T-helper 2 cell treated with Interferon-gamma antibody and Interleukin-4, amounts not matched to agents 5 μg/mL and 100 μg/mL, for 36 hours (primary cell): ENCODE results near the gene ARHGAP28.

Experiments used
- DNase-seq: peaks from one replicate; pipeline ENCODE4 v3.0.0; 2021; ENCODE audit warnings: low spot score
- H3K27ac Mint-ChIP-seq: one replicate; pipeline ENCODE4 v1.8.0; 2021; ENCODE audit warnings: mild to moderate bottlenecking, mixed read lengths
- H3K27me3 Mint-ChIP-seq: one replicate; pipeline ENCODE4 v1.8.0; 2021; ENCODE audit warnings: low read depth, mixed read lengths
- H3K36me3 Mint-ChIP-seq: one replicate; pipeline ENCODE4 v1.8.0; 2021; ENCODE audit warnings: low read depth, mixed read lengths
- H3K4me1 Mint-ChIP-seq: one replicate; pipeline ENCODE4 v1.8.0; 2021; ENCODE audit warnings: low read depth, mixed read lengths
- H3K4me3 Mint-ChIP-seq: one replicate; pipeline ENCODE4 v1.8.0; 2022; ENCODE audit warnings: mild to moderate bottlenecking, moderate library complexity, mixed read lengths
- H3K9me3 Mint-ChIP-seq: one replicate; pipeline ENCODE4 v1.8.0; 2021; ENCODE audit warnings: mixed read lengths

ARHGAP28 gene

DNA sequence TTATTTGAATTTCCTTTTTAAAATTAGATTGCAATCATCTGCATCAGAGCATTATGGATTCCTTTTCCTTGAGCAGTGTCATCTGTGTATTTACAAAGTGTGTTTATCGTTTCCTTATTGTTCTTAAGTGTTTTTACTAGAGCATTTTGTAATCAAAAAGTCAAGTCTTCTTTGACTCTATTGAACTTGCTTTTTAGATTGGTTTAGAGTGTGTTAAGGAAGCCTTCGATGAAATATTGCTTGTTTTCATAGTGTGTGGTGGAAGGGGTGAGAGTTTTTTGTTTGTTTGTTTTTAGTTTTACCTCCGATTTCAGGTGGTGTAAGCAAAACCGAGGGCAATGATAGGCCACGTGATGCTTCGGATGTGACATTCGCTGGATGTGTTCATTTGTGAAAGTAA, 45.7 kb downstream of the ARHGAP28 start:
- no peaks in the 10 kb centered on the region for H3K36me3 Mint-ChIP-seq
- no peak overlapping the region for H3K27ac Mint-ChIP-seq
- no peak for DNase-seq
- no peaks in the 10 kb centered on the region for H3K27me3 Mint-ChIP-seq
- no peaks in the 10 kb centered on the region for H3K4me1 Mint-ChIP-seq
- H3K4me3 Mint-ChIP-seq: no peak overlapping the region
- H3K9me3 Mint-ChIP-seq: peaks cover 4% of the 10 kb centered on the region

DNA sequence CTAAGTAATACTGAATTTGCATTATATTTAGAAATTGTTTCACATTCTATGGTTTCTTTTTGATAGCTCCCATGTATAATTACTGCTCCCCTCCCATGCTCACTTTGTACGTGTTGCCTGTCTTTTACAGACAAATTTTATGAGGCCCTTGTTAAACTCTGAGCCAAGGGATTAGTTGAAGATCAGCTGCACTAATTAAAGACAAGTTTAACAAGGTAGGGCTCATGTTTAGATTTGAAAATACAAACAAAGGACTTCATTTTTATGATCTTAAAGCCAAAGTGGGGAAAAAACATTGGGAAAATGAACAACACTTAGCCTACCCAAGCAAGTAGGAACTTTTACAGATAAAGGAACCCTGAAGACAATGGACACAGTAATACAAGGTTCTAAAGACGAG, 46.2 kb downstream of the ARHGAP28 start:
- Mint-ChIP-seq H3K4me1 (no peaks in the 10 kb centered on the region), H3K36me3 (no peaks in the 10 kb centered on the region), H3K27ac (no peak overlapping the region), H3K9me3 (peaks cover 4% of the 10 kb centered on the region), H3K27me3 (no peaks in the 10 kb centered on the region), H3K4me3 (no peak overlapping the region)
- DNase-seq: no peak

DNA sequence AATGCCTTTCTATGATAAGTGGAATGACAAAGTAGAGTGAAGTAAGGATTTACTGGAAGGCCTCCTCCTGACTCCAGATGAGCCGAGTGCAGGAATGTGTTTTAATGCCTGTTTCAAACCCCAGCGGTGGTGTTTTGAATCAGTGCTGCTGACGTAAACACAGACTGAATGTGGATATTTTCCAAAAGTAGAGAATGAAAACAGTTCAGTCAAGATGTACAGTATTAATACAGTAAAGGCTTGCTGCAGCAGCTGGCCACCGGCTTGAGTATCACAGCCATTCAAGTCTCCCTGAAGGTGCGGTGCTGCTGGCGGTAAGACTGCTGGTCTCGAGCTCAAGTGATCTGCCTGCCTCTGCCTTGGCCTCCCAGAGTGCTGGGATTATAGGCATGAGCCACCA, 46.7 kb downstream of the ARHGAP28 start:
- no peak for DNase-seq
- no peaks in the 10 kb centered on the region for H3K4me1 Mint-ChIP-seq
- H3K27ac Mint-ChIP-seq: no peak overlapping the region
- no peaks in the 10 kb centered on the region for H3K36me3 Mint-ChIP-seq
- no peaks in the 10 kb centered on the region for H3K27me3 Mint-ChIP-seq
- H3K4me3 Mint-ChIP-seq: no peak overlapping the region
- H3K9me3 Mint-ChIP-seq: peaks cover 4% of the 10 kb centered on the region

DNA sequence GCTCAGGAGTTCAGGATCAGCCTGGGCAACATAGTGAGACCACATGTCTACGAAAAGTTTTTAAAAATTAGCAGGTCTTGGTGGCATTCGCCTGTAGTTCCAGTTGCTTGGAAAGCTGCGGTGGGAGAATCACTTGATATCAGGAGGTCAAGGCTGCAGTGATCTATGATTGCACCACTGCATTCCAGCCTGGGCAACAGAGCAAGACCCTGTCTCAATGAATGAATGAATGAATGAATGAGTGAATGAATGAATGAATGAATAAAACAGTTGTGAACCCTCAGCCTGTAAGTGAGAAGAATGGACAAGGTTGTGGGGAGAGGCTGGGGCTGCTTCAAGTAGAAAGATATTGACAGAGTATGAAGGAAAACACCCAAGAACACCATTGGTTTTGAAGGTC, 48.0 kb downstream of the ARHGAP28 start:
- H3K4me1 Mint-ChIP-seq: no peaks in the 10 kb centered on the region
- H3K27ac Mint-ChIP-seq: no peak overlapping the region
- no peak overlapping the region for H3K4me3 Mint-ChIP-seq
- H3K27me3 Mint-ChIP-seq: no peaks in the 10 kb centered on the region
- no peak for DNase-seq
- peaks cover 11% of the 10 kb centered on the region for H3K9me3 Mint-ChIP-seq
- H3K36me3 Mint-ChIP-seq: no peaks in the 10 kb centered on the region

DNA sequence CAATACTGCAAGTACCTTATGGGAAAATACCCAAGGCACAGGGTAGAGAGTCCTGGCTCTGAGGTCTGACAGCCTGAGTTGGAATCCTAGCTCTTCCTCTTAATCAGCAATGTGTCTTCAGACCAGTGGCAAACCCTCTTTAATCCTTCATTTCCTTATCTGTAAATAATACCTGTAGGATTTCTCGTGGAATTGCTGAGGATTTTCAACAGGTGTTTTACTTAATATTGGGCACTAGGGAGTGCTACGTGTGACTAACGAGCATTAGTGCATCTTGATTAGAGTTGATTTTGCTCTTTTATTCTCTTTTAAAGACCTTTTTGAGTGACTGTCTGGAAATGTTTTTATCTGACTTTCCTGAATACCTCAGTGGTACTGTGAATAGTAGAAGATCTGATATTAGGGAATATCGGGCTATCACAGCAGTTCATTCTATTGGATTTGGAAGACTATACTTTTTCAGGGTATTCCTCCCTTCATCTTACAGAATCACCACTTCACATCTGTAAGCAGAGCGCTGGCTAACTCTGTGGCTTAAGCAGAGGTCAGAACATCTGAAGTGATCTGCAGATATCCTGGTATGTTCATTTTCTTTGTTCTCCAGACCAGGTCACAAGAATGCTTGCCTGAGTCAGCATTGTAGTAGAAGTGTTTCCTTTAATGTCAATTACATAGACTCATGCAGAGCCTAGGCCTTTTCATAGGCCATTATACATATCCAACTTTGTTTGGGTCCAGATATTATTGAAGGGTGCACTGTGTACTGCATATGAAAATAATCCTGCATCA, 49.1 kb downstream of the ARHGAP28 start:
- no peaks in the 10 kb centered on the region for H3K36me3 Mint-ChIP-seq
- H3K27me3 Mint-ChIP-seq: no peaks in the 10 kb centered on the region
- peaks cover 11% of the 10 kb centered on the region for H3K9me3 Mint-ChIP-seq
- H3K27ac Mint-ChIP-seq: no peak overlapping the region
- H3K4me1 Mint-ChIP-seq: no peaks in the 10 kb centered on the region
- DNase-seq: no peak
- no peak overlapping the region for H3K4me3 Mint-ChIP-seq

DNA sequence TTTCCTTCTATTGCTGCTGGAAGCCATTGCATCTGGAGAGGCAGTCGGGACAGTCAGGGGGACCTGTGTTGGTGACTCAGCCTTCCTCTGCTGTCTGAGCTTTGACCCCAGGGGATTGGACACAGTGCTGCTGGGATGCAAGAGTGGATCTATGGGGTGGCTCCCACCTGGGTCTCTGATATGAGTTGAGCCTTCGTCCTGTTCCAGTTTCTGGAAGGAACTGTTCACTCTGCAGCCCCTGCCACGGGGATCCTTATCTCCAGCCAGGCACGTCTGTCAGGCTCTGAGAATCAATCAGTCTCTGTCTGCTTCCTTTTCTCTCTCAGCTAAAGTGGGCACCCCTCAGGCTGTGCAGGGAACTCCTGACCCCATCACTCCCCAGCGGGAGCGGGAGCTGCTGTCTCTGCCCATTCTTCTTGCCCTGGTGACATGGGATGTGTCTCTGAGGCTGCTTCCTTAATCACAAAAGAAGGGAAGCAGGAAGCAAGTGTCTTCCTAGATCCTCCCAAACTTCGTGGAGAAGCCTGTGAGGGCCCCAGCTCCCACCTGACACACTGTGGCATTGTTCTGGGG, 51.7 kb downstream of the ARHGAP28 start:
- no peak for DNase-seq
- no peaks in the 10 kb centered on the region for H3K27me3 Mint-ChIP-seq
- no peak overlapping the region for H3K27ac Mint-ChIP-seq
- H3K4me3 Mint-ChIP-seq: no peak overlapping the region
- peaks cover 19% of the 10 kb centered on the region for H3K9me3 Mint-ChIP-seq
- H3K36me3 Mint-ChIP-seq: no peaks in the 10 kb centered on the region
- no peaks in the 10 kb centered on the region for H3K4me1 Mint-ChIP-seq

DNA sequence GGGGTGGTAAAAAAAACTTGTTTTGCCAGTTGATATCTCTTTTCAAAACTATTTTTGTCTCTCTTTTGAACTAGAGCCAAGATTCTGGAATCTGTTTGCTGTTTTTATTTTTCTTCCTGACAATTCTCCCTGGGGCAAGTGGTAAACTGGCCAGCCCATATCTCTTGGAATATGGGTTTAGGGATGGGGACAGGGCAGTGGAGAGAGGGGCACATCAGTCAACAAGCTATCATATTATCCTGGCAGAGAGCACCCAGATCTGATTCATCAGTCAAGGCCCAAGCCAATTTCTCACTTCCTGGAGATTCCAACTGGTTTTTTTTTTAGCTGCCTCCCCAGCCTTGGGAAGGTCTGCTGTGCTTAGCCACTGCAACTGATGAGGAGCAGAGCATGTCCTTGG, 52.3 kb downstream of the ARHGAP28 start:
- no peak overlapping the region for H3K27ac Mint-ChIP-seq
- peaks cover 15% of the 10 kb centered on the region for H3K9me3 Mint-ChIP-seq
- DNase-seq: no peak
- H3K36me3 Mint-ChIP-seq: no peaks in the 10 kb centered on the region
- H3K27me3 Mint-ChIP-seq: no peaks in the 10 kb centered on the region
- no peak overlapping the region for H3K4me3 Mint-ChIP-seq
- H3K4me1 Mint-ChIP-seq: no peaks in the 10 kb centered on the region

DNA sequence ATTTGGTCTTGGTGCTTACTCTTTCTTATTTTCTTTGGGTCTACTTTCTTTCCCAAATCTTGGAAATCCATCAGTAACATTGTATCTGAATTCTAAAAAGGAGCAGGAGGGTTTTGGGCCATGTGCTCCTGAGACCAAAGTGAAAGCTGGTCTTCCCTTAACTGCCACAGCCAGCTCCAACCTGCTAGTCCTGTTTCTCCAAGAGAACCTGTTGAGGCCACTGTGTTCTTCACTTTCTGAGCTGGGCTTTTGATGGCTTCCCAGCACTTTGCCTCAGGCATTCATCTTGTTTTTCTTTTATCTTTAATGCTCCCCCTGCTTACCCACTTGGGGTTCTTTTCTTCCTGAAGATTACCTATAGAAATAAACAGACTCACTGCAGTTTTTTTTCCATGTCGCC, 53.3 kb downstream of the ARHGAP28 start:
- no peak for DNase-seq
- Mint-ChIP-seq H3K9me3 (peaks cover 17% of the 10 kb centered on the region), H3K4me1 (no peaks in the 10 kb centered on the region), H3K4me3 (no peak overlapping the region), H3K27ac (no peak overlapping the region), H3K27me3 (no peaks in the 10 kb centered on the region), H3K36me3 (no peaks in the 10 kb centered on the region)

DNA sequence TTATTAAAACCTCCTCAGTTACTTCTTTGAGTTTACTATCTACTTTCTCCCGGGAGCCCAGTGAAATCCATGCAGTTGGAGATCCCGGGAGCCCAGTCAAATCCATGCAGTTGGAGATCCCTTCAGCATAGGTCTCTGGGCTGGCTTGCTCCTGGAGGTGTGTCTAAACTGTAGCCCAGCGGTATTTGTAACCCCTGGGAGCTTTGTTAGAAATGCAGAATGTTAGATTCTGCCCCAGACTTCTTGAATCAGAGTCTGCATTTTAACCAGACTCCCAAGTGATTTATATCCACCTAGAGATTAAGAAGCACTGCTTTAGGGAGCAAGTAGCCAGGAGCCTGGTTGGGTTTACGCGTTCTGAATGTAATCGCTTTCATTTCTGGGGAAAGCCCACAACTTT, 54.5 kb downstream of the ARHGAP28 start:
- Mint-ChIP-seq H3K4me3 (no peak overlapping the region), H3K9me3 (peaks cover 23% of the 10 kb centered on the region), H3K27me3 (no peaks in the 10 kb centered on the region), H3K4me1 (no peaks in the 10 kb centered on the region), H3K36me3 (no peaks in the 10 kb centered on the region), H3K27ac (no peak overlapping the region)
- no peak for DNase-seq

DNA sequence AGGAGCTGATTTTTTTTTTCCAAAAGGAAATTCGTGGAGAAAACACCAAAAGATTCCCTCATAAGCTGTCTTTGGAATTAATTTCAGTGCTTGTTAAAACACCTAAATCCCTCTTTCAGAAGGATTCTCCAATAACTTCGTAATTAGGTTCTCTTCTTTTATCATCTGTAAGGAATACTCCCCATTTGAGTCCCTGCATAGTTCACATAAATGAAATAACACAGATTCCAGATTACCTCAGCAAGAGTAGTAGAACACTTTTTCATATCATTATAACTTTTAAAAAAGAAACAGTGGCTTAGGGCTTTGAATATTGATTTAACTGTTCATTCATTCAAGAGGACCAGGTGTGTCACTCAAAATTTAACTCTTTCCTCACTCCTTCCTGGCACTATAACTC, 55.5 kb downstream of the ARHGAP28 start:
- no peak for DNase-seq
- Mint-ChIP-seq H3K4me1 (no peaks in the 10 kb centered on the region), H3K27me3 (no peaks in the 10 kb centered on the region)

DNA sequence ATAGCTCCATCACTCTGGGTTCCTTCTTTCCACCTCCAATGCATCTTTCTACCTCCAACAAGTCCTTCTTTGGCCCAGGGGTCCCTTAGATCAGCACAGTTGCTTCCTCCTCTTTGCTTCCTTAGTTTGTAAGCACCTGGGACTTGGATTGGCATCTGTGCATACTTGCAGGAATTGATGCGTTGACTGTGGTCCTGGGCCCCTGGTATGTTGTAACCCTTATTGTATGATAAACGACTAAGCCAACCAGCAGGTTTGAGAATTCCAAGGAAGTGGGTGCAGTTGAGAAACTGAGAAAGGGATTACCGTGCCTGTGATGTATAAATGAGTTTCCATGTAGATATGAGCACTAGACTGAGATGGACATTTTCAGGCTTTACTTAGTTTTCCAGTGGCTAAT, 55.9 kb downstream of the ARHGAP28 start:
- Mint-ChIP-seq H3K36me3 (no peaks in the 10 kb centered on the region), H3K27ac (no peak overlapping the region), H3K27me3 (no peaks in the 10 kb centered on the region), H3K9me3 (peaks cover 26% of the 10 kb centered on the region), H3K4me3 (no peak overlapping the region), H3K4me1 (no peaks in the 10 kb centered on the region)
- no peak for DNase-seq

More for the DNA sequence above, 55.5 kb downstream of the ARHGAP28 start:
- Mint-ChIP-seq H3K27ac (no peak overlapping the region), H3K36me3 (no peaks in the 10 kb centered on the region), H3K9me3 (peaks cover 24% of the 10 kb centered on the region), H3K4me3 (no peak overlapping the region)

DNA sequence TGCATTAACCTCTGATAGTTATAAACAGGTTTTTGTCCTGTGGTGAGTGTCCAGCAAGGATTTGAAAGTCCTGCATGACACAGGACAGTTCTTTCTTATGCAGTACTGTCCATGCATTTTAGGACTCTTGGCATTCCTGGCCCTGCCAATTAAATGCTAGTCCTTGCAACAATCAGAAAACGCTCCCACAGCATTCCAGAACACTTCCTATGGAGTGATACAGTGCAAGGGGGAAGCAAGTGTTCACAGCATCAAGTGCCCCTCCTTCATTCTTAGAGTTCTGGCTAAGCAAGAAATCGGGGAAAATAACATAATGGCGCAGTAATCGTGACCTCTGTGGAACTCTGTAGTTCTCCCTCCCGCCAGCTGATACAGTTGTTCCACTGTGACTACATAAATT, 62.9 kb downstream of the ARHGAP28 start:
- DNase-seq: no peak
- no peaks in the 10 kb centered on the region for H3K36me3 Mint-ChIP-seq
- H3K9me3 Mint-ChIP-seq: peaks cover 28% of the 10 kb centered on the region
- H3K27me3 Mint-ChIP-seq: no peaks in the 10 kb centered on the region
- no peak overlapping the region for H3K4me3 Mint-ChIP-seq
- no peaks in the 10 kb centered on the region for H3K4me1 Mint-ChIP-seq
- H3K27ac Mint-ChIP-seq: no peak overlapping the region

DNA sequence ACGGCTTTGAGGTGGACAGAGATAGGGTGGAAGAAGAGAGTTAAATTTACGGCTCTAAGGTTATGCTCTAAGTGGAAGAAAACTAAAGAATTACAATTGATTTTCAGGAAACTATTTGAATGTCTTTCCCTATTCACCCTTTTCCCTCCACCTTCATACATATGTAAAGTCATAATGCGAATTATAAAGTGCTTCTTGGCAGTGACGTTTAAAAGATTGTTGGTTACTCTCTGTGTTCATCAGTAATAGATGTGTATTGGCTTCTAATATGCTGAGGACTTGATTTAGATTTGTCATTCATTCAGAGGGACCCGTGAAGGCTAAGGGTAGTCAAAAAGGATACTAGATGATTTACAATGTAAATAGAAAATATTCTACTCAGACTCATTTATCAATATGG, 63.9 kb downstream of the ARHGAP28 start:
- H3K36me3 Mint-ChIP-seq: no peaks in the 10 kb centered on the region
- H3K4me1 Mint-ChIP-seq: no peaks in the 10 kb centered on the region
- H3K27ac Mint-ChIP-seq: no peak overlapping the region
- peaks cover 23% of the 10 kb centered on the region for H3K9me3 Mint-ChIP-seq
- DNase-seq: no peak
- no peaks in the 10 kb centered on the region for H3K27me3 Mint-ChIP-seq
- H3K4me3 Mint-ChIP-seq: no peak overlapping the region

DNA sequence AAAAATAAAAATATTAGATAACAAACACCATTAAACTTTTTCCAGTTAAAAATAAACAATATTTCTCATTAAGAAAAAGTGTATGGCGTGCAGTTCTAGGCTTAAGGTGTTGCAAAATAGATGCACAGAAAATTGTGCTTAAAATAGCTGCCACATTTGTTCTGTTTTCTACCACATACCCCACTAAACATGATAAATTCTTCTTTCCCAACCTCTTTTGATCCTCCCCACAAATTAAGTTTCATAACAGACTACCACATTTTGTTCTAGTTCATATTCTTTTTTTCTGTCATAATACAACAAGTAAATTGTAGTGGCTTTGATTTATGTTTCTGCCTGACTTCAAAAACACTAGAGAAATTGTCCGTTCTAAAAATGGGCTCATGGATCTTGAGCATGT, 64.5 kb downstream of the ARHGAP28 start:
- no peaks in the 10 kb centered on the region for H3K4me1 Mint-ChIP-seq
- DNase-seq: no peak
- no peak overlapping the region for H3K4me3 Mint-ChIP-seq
- peaks cover 21% of the 10 kb centered on the region for H3K9me3 Mint-ChIP-seq
- H3K27ac Mint-ChIP-seq: no peak overlapping the region
- H3K27me3 Mint-ChIP-seq: no peaks in the 10 kb centered on the region
- H3K36me3 Mint-ChIP-seq: no peaks in the 10 kb centered on the region

DNA sequence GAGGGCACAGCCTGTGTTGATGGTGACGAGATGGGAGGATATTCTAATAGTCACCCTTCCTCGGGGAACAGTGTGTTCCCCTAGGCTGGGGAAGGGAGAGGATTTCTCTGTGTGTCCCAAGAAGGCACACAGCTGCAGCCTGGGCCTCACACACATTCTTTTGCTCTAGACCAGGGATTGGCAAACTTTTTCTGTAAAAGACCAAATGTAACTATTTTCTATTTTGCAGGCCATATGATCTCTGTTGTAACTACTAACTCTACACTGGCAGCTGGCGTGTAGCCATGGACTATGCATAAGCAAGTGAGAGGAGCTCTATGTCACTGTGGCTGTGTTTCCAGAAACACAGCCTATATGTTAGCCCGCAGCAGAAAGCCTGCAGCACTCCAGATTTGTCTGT, 65.8 kb downstream of the ARHGAP28 start:
- H3K27ac Mint-ChIP-seq: no peak overlapping the region
- H3K9me3 Mint-ChIP-seq: peaks cover 18% of the 10 kb centered on the region
- H3K4me1 Mint-ChIP-seq: no peaks in the 10 kb centered on the region

More for the DNA sequence above, 65.8 kb downstream of the ARHGAP28 start:
- no peaks in the 10 kb centered on the region for H3K36me3 Mint-ChIP-seq
- DNase-seq: no peak
- no peaks in the 10 kb centered on the region for H3K27me3 Mint-ChIP-seq
- H3K4me3 Mint-ChIP-seq: no peak overlapping the region
